ENCODE data around the gene PHETA2. TPM values are rescaled to one million over a fixed set of nuclear protein-coding genes. Genes with fewer than 3 reads are reported as not detected.
"Not testable (repeated sequence)": the region's sequence is repeated elsewhere in the genome, so short reads cannot be mapped to it uniquely, and the experiment has no call there.

The PHETA2 gene
- total RNA-seq, 2 experiments from 2014 or later = 1.8 to 2.6 TPM

- DNase-seq = peak; percentile 99
- ChIA-PET CTCF (interaction anchor here (0.6 to 4.0 kb wide), 44 partner anchors 9 to 361 kb away, joined by 3 to 50 read pairs (median 4); partner anchors contain the start of genes NAGA, NFAM1, SMDT1 and SMIM45), POLR2A (interaction anchor here (0.6 to 1.3 kb wide), 5 partner anchors 11 to 258 kb away, joined by 3 to 5 read pairs (median 3); partner anchors contain the start of genes NAGA and SMDT1)
- Mint-ChIP-seq H3K27me3 (no peaks in the 10 kb centered on the region), H3K9me3 (peaks cover 7% of the 10 kb centered on the region), H3K4me1 (peaks cover 29% of the 10 kb centered on the region), H3K27ac (peak within 1 kb of the TSS; percentile 99), H3K36me3 (ENCODE audit: low read depth) (peaks cover 33% of the 10 kb centered on the region), H3K4me3 (peak within 1 kb of the TSS; percentile 98)
Measured at GRCh38 chr22:42090596-42091454, 16.8 kb downstream of the PHETA2 start, which contains the start of gene NDUFA6. Gene NDUFA6 (minus strand): TSS chr22:42090772. CDS start chr22:42090744, 28 bp downstream.

- ChIA-PET POLR2A (interaction anchor here (0.6 to 1.3 kb wide), 2 partner anchors 21 to 259 kb away, joined by 3 to 5 read pairs; partner anchors contain the start of gene NAGA), CTCF (interaction anchor here (0.6 to 4.0 kb wide), 38 partner anchors 9 to 360 kb away, joined by 3 to 50 read pairs (median 4); partner anchors contain the start of genes NAGA, NFAM1, SMDT1 and SMIM45)
- Mint-ChIP-seq H3K4me3 (peak overlapping the region; percentile 98), H3K27ac (peak overlapping the region; percentile 99), H3K4me1 (peaks cover 29% of the 10 kb centered on the region), H3K36me3 (ENCODE audit: low read depth) (peaks cover 28% of the 10 kb centered on the region), H3K27me3 (no peaks in the 10 kb centered on the region), H3K9me3 (peaks cover 7% of the 10 kb centered on the region)
- DNase-seq = no peak
Measured at GRCh38 chr22:42091455-42091782, 17.4 kb downstream of the PHETA2 start.

- CTCF ChIA-PET = interaction anchor here (1.7 to 3.5 kb wide), 2 partner anchors 9 to 10 kb away, joined by 4 to 16 read pairs; partner anchors contain the start of gene NDUFA6
- DNase-seq = no peak
- POLR2A ChIA-PET = no interaction called here
- no peak overlapping the region for H3K4me3 Mint-ChIP-seq
- no peak overlapping the region for H3K27ac Mint-ChIP-seq
- H3K27me3 Mint-ChIP-seq = no peaks in the 10 kb centered on the region
- peaks cover 26% of the 10 kb centered on the region for H3K36me3 Mint-ChIP-seq (ENCODE audit: low read depth)
- peaks cover 1% of the 10 kb centered on the region for H3K4me1 Mint-ChIP-seq
- H3K9me3 Mint-ChIP-seq = peaks cover 28% of the 10 kb centered on the region
Measured at GRCh38 chr22:42101199-42101598, 27.2 kb downstream of the PHETA2 start.

- POLR2A ChIA-PET, H3K4me3 Mint-ChIP-seq, DNase-seq, H3K27ac Mint-ChIP-seq, H3K27me3 Mint-ChIP-seq, H3K4me1 Mint-ChIP-seq: not testable (repeated sequence)
- CTCF ChIA-PET = interaction anchor here (1.1 to 2.7 kb wide), 2 partner anchors 8 to 13 kb away, joined by 3 to 11 read pairs; partner anchors contain the start of gene NDUFA6
- peaks cover 23% of the 10 kb centered on the region for H3K36me3 Mint-ChIP-seq (ENCODE audit: low read depth)
- peaks cover 31% of the 10 kb centered on the region for H3K9me3 Mint-ChIP-seq
Measured at GRCh38 chr22:42104332-42104860, 30.3 kb downstream of the PHETA2 start.

- no peak overlapping the region for H3K4me3 Mint-ChIP-seq
- CTCF ChIA-PET = interaction anchor here (0.9 to 1.2 kb wide), 2 partner anchors 11 to 336 kb away, joined by 3 to 5 read pairs; no protein-coding TSS in a partner anchor
- peaks cover 16% of the 10 kb centered on the region for H3K9me3 Mint-ChIP-seq
- POLR2A ChIA-PET = no interaction called here
- H3K4me1 Mint-ChIP-seq = no peaks in the 10 kb centered on the region
- no peaks in the 10 kb centered on the region for H3K27me3 Mint-ChIP-seq
- H3K27ac Mint-ChIP-seq = no peak overlapping the region
- DNase-seq = no peak
- peaks cover 6% of the 10 kb centered on the region for H3K36me3 Mint-ChIP-seq (ENCODE audit: low read depth)
Measured at GRCh38 chr22:42108848-42109247, 34.8 kb downstream of the PHETA2 start.

- H3K4me1 Mint-ChIP-seq = peaks cover 1% of the 10 kb centered on the region
- ChIA-PET CTCF (interaction anchor here (0.6 to 1.7 kb wide), 3 partner anchors 8 to 208 kb away, joined by 3 to 4 read pairs (median 3); no protein-coding TSS in a partner anchor), POLR2A (no interaction called here)
- peaks cover 14% of the 10 kb centered on the region for H3K9me3 Mint-ChIP-seq
- no peak for DNase-seq
- H3K27ac Mint-ChIP-seq = no peak overlapping the region
- H3K4me3 Mint-ChIP-seq = no peak overlapping the region
- H3K27me3 Mint-ChIP-seq = no peaks in the 10 kb centered on the region
- H3K36me3 Mint-ChIP-seq (ENCODE audit: low read depth) = peaks cover 12% of the 10 kb centered on the region
Measured at GRCh38 chr22:42111798-42112197, 37.8 kb downstream of the PHETA2 start.

GRCh38 chr22:42112793-42113192 lies 38.7 kb downstream of the PHETA2 start:
- H3K27me3 Mint-ChIP-seq, H3K4me1 Mint-ChIP-seq, H3K27ac Mint-ChIP-seq, POLR2A ChIA-PET, DNase-seq, H3K4me3 Mint-ChIP-seq: not testable (repeated sequence)
- Mint-ChIP-seq H3K9me3 (peaks cover 14% of the 10 kb centered on the region), H3K36me3 (ENCODE audit: low read depth) (peaks cover 17% of the 10 kb centered on the region)
- CTCF ChIA-PET = interaction anchor here (0.8 to 1.7 kb wide), 5 partner anchors 9 to 207 kb away, joined by 3 to 5 read pairs (median 4); partner anchors contain the start of gene NDUFA6

- no peak for DNase-seq
- ChIA-PET POLR2A (no interaction called here), CTCF (no interaction called here)
- Mint-ChIP-seq H3K9me3 (peaks cover 14% of the 10 kb centered on the region), H3K4me3 (no peak overlapping the region), H3K4me1 (peaks cover 13% of the 10 kb centered on the region), H3K27me3 (no peaks in the 10 kb centered on the region), H3K36me3 (ENCODE audit: low read depth) (peaks cover 19% of the 10 kb centered on the region), H3K27ac (no peak overlapping the region)
Measured at GRCh38 chr22:42114721-42115120, 40.7 kb downstream of the PHETA2 start.

GRCh38 chr22:42115420-42115830 lies 41.4 kb downstream of the PHETA2 start:
- H3K27me3 Mint-ChIP-seq, H3K27ac Mint-ChIP-seq, POLR2A ChIA-PET, H3K4me3 Mint-ChIP-seq, DNase-seq: not testable (repeated sequence)
- H3K36me3 Mint-ChIP-seq (ENCODE audit: low read depth) = peaks cover 19% of the 10 kb centered on the region
- peaks cover 20% of the 10 kb centered on the region for H3K4me1 Mint-ChIP-seq
- H3K9me3 Mint-ChIP-seq = peaks cover 14% of the 10 kb centered on the region
- CTCF ChIA-PET = interaction anchor here (0.6 kb wide), 1 partner anchor 173 kb away, joined by 3 read pairs; no protein-coding TSS in a partner anchor

GRCh38 chr22:42116848-42117424 lies 42.9 kb downstream of the PHETA2 start:
- H3K27me3 Mint-ChIP-seq = no peaks in the 10 kb centered on the region
- H3K36me3 Mint-ChIP-seq (ENCODE audit: low read depth) = peaks cover 19% of the 10 kb centered on the region
- H3K4me3 Mint-ChIP-seq = no peak overlapping the region
- CTCF ChIA-PET = interaction anchor here (0.9 to 2.7 kb wide), 4 partner anchors 14 to 420 kb away, joined by 3 to 10 read pairs (median 3); partner anchors contain the start of gene NDUFA6
- no peak for DNase-seq
- POLR2A ChIA-PET = no interaction called here
- H3K9me3 Mint-ChIP-seq = peaks cover 14% of the 10 kb centered on the region
- H3K27ac Mint-ChIP-seq = no peak overlapping the region
- H3K4me1 Mint-ChIP-seq = peaks cover 34% of the 10 kb centered on the region

GRCh38 chr22:42120231-42121021 lies 46.4 kb downstream of the PHETA2 start:
- Mint-ChIP-seq H3K36me3 (ENCODE audit: low read depth) (peaks cover 15% of the 10 kb centered on the region), H3K4me1 (peaks cover 40% of the 10 kb centered on the region), H3K4me3 (peak overlapping the region; percentile 65), H3K27ac (peak overlapping the region; percentile 90)
- H3K27me3 Mint-ChIP-seq, H3K9me3 Mint-ChIP-seq, POLR2A ChIA-PET: not testable (repeated sequence)
- peak; percentile 57 for DNase-seq
- CTCF ChIA-PET = interaction anchor here (0.5 to 1.1 kb wide), 3 partner anchors 30 to 157 kb away, joined by 3 to 4 read pairs (median 4); partner anchors contain the start of gene NDUFA6

GRCh38 chr22:42123529-42123928 lies 49.5 kb downstream of the PHETA2 start:
- POLR2A ChIA-PET; H3K4me3 Mint-ChIP-seq; H3K27me3 Mint-ChIP-seq; H3K9me3 Mint-ChIP-seq; CTCF ChIA-PET; DNase-seq; H3K27ac Mint-ChIP-seq; H3K36me3 Mint-ChIP-seq (ENCODE audit: low read depth): not testable (repeated sequence)
- peaks cover 37% of the 10 kb centered on the region for H3K4me1 Mint-ChIP-seq

Measured in activated CD4-positive, alpha-beta T cell treated with anti-CD3 and anti-CD28 coated beads, Interleukin-2, amount 10 ng/mL, durations not matched to agents 7 days and 5 days (primary cell).